ENCODE data around the gene PPFIBP1.

DNA sequence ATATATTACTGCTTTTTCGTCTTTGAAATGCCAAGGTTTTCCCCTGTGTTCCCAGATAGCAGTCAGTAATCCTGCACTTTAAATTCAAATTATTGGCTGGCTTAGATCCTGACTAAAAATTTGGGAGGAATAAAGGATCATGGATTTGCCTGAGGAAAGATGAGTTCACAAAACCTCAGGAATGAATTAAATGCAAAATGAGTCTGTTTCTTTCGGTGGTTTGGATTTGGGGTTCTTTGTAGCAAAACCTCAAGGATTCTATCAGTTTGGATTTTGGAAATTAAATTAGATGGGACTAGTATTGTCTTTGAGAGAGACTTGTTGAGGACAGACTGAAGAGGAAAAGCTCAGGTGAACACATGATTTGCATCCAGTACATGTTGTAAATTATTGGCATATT, 36.1 kb downstream of the PPFIBP1 start:
- TF ChIP-seq POLR2A (IDR thresholded peaks at IDR 0.05; ENCODE audit: low read length) (no peak), MAX (IDR thresholded peaks at IDR 0.05) (no peak), RNF2 (IDR thresholded peaks at IDR 0.05; ENCODE audit: borderline replicate concordance, low read depth) (no peak), HOXA7 (CRISPR knock-in tag; IDR thresholded peaks at IDR 0.05) (no peak), EP300 (IDR thresholded peaks at IDR 0.05) (no peak), KDM5A (IDR thresholded peaks at IDR 0.05) (no peak), BHLHE40 (IDR thresholded peaks at IDR 0.05; ENCODE audit: low read depth, low read length) (no peak), SREBF2 (IDR thresholded peaks at IDR 0.05) (no peak), ZFP36 (IDR thresholded peaks at IDR 0.05; ENCODE audit: borderline replicate concordance, partially characterized antibody) (no peak), RAD21 (conservative IDR thresholded peaks at IDR 0.05 in 1 of 2, IDR thresholded peaks at IDR 0.05 in 1 of 2) (no peak), PHF8 (IDR thresholded peaks at IDR 0.05; ENCODE audit: borderline replicate concordance, low read depth) (no peak)
- TF ChIP-seq, protein P1, sequence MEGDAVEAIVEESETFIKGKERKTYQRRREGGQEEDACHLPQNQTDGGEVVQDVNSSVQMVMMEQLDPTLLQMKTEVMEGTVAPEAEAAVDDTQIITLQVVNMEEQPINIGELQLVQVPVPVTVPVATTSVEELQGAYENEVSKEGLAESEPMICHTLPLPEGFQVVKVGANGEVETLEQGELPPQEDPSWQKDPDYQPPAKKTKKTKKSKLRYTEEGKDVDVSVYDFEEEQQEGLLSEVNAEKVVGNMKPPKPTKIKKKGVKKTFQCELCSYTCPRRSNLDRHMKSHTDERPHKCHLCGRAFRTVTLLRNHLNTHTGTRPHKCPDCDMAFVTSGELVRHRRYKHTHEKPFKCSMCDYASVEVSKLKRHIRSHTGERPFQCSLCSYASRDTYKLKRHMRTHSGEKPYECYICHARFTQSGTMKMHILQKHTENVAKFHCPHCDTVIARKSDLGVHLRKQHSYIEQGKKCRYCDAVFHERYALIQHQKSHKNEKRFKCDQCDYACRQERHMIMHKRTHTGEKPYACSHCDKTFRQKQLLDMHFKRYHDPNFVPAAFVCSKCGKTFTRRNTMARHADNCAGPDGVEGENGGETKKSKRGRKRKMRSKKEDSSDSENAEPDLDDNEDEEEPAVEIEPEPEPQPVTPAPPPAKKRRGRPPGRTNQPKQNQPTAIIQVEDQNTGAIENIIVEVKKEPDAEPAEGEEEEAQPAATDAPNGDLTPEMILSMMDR (IDR thresholded peaks at IDR 0.05): no peak

All from A549 (cell line).